Spleen (tissue), 11 donors: ENCODE results near the gene SERPINA12. TPM values are rescaled to one million over a fixed set of nuclear protein-coding genes. Genes with fewer than 3 reads are reported as not detected.

Source experiments
- DNase-seq: peaks from one replicate; pipeline ENCODE4 v3.0.0-alpha.2; 2020
- H3K27ac ChIP-seq, 8 donors: fragments of 200-600 bp; sonication (generic) in 7 of 8; 1 replicate in 4 of 8; 2 replicates in 4 of 8; pipeline versions ENCODE4 v1.5.0 to v1.8.0; 2016 to 2021; ENCODE audit warnings: inconsistent platforms in 4 of 8, mild to moderate bottlenecking in 4 of 8, moderate library complexity in 1 of 8
- H3K27me3 ChIP-seq, 7 donors: fragments of 200-600 bp; sonication (generic) in 6 of 7; replicated peaks in 1 of 7; 1 replicate in 4 of 7; 2 replicates in 3 of 7; pipeline versions ENCODE4 v1.5.0 to v1.8.0; 2016 to 2021; ENCODE audit warnings: inconsistent platforms in 3 of 7, mild to moderate bottlenecking in 1 of 7
- H3K36me3 ChIP-seq, 6 donors: fragments of 200-600 bp; sonication (generic) in 5 of 6; 1 replicate in 4 of 6; 2 replicates in 2 of 6; pipeline versions ENCODE4 v1.5.0 to v1.8.0; 2016 to 2021; ENCODE audit warnings: inconsistent platforms in 2 of 6
- H3K4me1 ChIP-seq, 6 donors: fragments of 200-600 bp; sonication (generic) in 5 of 6; 1 replicate in 3 of 6; 2 replicates in 3 of 6; pipeline versions ENCODE4 v1.5.0 to v1.8.0; 2016 to 2021; ENCODE audit warnings: inconsistent platforms in 3 of 6
- H3K4me3 ChIP-seq, 8 donors: fragments of 200-600 bp; sonication (generic) in 7 of 8; 1 replicate in 4 of 8; 2 replicates in 4 of 8; pipeline versions ENCODE4 v1.5.0 to v1.8.0; 2016 to 2021; ENCODE audit warnings: inconsistent platforms in 4 of 8, mild to moderate bottlenecking in 4 of 8, moderate library complexity in 2 of 8
- H3K9me3 ChIP-seq, 8 donors: fragments of 200-600 bp; sonication (generic) in 7 of 8; 1 replicate in 4 of 8; 2 replicates in 4 of 8; pipeline versions ENCODE4 v1.5.0 to v1.8.0; 2016 to 2021; ENCODE audit warnings: inconsistent platforms in 4 of 8
- POLR2A ChIP-seq, 3 donors: fragments of 450-650 bp; IDR thresholded peaks; one replicate each; pipeline ENCODE4 v1.5.1; 2017; ENCODE audit warnings: antibody characterized with exemption in 3 of 3, mild to moderate bottlenecking in 1 of 3
- POLR2AphosphoS5 ChIP-seq, 3 donors: sonication (generic); formaldehyde crosslinking; IDR thresholded peaks; one replicate each; pipeline ENCODE4 v1.5.1; 2017; ENCODE audit warnings: antibody characterized with exemption in 3 of 3
- WGBS, 5 donors: extraction: QIAGEN DNeasy Blood & Tissue Kit in 3 of 5; methylation state at CpG; one replicate each; pipeline versions ENCODE4 v1.1.5 to v1.1.7; 2013 to 2018; 5-methylcytosine and 5-hydroxymethylcytosine counted together
- intact Hi-C: fragments of 100-400 bp; cut with DNase I; formaldehyde crosslinking; loops from one replicate; pipeline ENCODE4 v1.15.0; 2023; ENCODE audit warnings: low total_unique reads
- polyA plus RNA-seq, 3 donors: library from polyadenylated mRNA; stranded (reverse); fragments of 200-250 nt; gene quantifications; one replicate each; pipeline ENCODE4 v1.2.1, GENCODE V29; 2013
- total RNA-seq, 7 donors: library from RNA; depleted of rRNA in 3 of 7; stranded (reverse); fragments of >200 nt in 3 of 7; fragmentation: NEBNext Ultra II Directional in 4 of 7; extraction: Animal tissue kit (Norgen Biotek cat#: 25700) in 4 of 7; gene quantifications; one replicate each; pipeline versions ENCODE4 v1.1.0 to v1.2.1, GENCODE V29; 2016 to 2021
- TF ChIP-seq, protein P1 (sequence below), 11 experiments: fragments of 200-600 bp in 7 of 11; fragments of 450-650 bp in 4 of 11; sonication (generic) in 4 of 11; IDR thresholded peaks in 8 of 11; conservative IDR thresholded peaks in 3 of 11; 1 replicate in 7 of 11; 2 replicates in 4 of 11; pipeline versions ENCODE4 v1.4.0 to v1.8.0; 2016 to 2021; ENCODE audit warnings: antibody characterized with exemption in 11 of 11, inconsistent platforms in 4 of 11, mild to moderate bottlenecking in 1 of 11
- donor health status: healthy with polysubstance abuse.
- donor health status: DM: no; HTN: no; CAD: no; lungs with moderate emphysema.
- donor health status: DM: no; HTN: no; CAD: no.
- donor health status: Bipolar disorder and iron deficiency.
- donor health status: healthy.
- donor health status: DM: no; HTN: no; CAD: no.
- donor health status: DM: yes; HTN: yes; CAD: no.

The SERPINA12 gene
- total and polyA plus RNA-seq, 10 donors, result not detected

GRCh38 chr14:94547726-94548125 is 38.5 kb upstream of the SERPINA12 start:
- intact Hi-C loops, result loop anchor here (5.0 kb wide), 1 partner anchor 125 kb away; no protein-coding TSS in a partner anchor

GRCh38 chr14:94547151-94547680 is 37.9 kb upstream of the SERPINA12 start:
- no peak overlapping the region for H3K27ac ChIP-seq
- H3K36me3 ChIP-seq, result no peaks in the 10 kb centered on the region
- H3K4me3 ChIP-seq, result no peak overlapping the region
- no peak for DNase-seq
- H3K9me3 ChIP-seq, result peaks cover 0 to 19% (median 9%) of the 10 kb centered on the region in 8 donors
- peaks cover 0 to 33% (median 0%) of the 10 kb centered on the region in 7 donors for H3K27me3 ChIP-seq
- no peak for TF ChIP-seq POLR2AphosphoS5 (IDR thresholded peaks at IDR 0.05)
- no peak for TF ChIP-seq POLR2A (IDR thresholded peaks at IDR 0.05)
- TF ChIP-seq, protein P1, sequence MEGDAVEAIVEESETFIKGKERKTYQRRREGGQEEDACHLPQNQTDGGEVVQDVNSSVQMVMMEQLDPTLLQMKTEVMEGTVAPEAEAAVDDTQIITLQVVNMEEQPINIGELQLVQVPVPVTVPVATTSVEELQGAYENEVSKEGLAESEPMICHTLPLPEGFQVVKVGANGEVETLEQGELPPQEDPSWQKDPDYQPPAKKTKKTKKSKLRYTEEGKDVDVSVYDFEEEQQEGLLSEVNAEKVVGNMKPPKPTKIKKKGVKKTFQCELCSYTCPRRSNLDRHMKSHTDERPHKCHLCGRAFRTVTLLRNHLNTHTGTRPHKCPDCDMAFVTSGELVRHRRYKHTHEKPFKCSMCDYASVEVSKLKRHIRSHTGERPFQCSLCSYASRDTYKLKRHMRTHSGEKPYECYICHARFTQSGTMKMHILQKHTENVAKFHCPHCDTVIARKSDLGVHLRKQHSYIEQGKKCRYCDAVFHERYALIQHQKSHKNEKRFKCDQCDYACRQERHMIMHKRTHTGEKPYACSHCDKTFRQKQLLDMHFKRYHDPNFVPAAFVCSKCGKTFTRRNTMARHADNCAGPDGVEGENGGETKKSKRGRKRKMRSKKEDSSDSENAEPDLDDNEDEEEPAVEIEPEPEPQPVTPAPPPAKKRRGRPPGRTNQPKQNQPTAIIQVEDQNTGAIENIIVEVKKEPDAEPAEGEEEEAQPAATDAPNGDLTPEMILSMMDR (IDR thresholded peaks at IDR 0.05 in 8 of 11, conservative IDR thresholded peaks at IDR 0.05 in 3 of 11), result no peak
- intact Hi-C loops, result loop anchor here (5.0 kb wide), 1 partner anchor 125 kb away; no protein-coding TSS in a partner anchor
- 80 to 90% (median 86%) methylated on average over 8 of the region's 8 CpGs for WGBS, 5 donors
- H3K4me1 ChIP-seq, result peaks cover 0 to 5% (median 0%) of the 10 kb centered on the region in 6 donors

More at GRCh38 chr14:94547726-94548125, 38.5 kb upstream of the SERPINA12 start:
- Histone ChIP-seq H3K4me1 (peaks cover 0 to 5% (median 0%) of the 10 kb centered on the region in 6 donors), H3K9me3 (peaks cover 0 to 19% (median 9%) of the 10 kb centered on the region in 8 donors), H3K36me3 (no peaks in the 10 kb centered on the region), H3K27ac (no peak overlapping the region), H3K27me3 (peaks cover 0 to 33% (median 0%) of the 10 kb centered on the region in 7 donors), H3K4me3 (no peak overlapping the region)
- no peak for DNase-seq
- WGBS, 5 donors, result 59 to 94% (median 81%) methylated on average over 4 of the region's 4 CpGs
- TF ChIP-seq POLR2A (IDR thresholded peaks at IDR 0.05) (no peak), POLR2AphosphoS5 (IDR thresholded peaks at IDR 0.05) (no peak)

DNA sequence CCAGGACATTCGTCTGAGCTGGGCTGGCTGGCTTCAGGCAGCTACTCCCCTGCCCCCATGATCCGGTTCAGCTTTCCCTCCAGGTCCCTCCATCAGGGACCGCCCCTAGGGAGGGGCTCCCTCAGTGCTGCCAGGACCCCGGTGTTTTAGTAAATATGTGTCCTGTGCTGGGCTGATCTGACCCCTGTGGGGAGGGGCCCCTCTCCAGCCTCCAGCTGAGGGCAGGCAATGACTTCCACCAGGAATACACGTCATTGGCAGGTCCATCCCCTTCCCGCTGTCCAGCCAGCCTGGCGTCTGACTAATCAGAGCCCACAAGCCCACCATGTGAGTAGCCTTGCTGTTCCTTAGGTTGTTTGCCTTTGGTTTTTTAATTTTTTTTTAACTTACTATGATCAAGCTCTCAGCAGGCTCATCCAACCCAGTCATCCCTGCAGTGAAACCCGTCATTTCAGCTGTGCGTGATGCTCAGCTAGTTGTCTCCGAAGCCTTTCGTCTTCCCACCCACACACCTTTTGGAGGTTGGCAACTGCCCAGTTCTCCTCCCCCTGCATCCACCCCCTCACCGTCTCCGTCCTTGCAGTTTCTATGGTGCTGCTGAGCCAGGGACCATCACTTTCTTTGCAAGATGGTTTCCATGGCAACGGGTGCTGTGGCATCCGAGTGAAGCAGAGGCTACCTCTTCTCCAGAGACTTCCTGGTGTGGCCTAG is 36.0 kb upstream of the SERPINA12 start:
- 58 to 69% (median 66%) methylated on average over 15 of the region's 15 CpGs for WGBS, 5 donors
- Histone ChIP-seq H3K36me3 (no peaks in the 10 kb centered on the region), H3K9me3 (peaks cover 0 to 19% (median 9%) of the 10 kb centered on the region in 8 donors), H3K27me3 (peaks cover 0 to 32% (median 0%) of the 10 kb centered on the region in 7 donors), H3K4me1 (peaks cover 0 to 5% (median under 1%) of the 10 kb centered on the region in 6 donors), H3K4me3 (no peak overlapping the region), H3K27ac (no peak overlapping the region)
- TF ChIP-seq, protein P1 (IDR thresholded peaks at IDR 0.05 in 8 of 11, conservative IDR thresholded peaks at IDR 0.05 in 3 of 11), result no peak
- TF ChIP-seq POLR2A (IDR thresholded peaks at IDR 0.05), result no peak
- TF ChIP-seq POLR2AphosphoS5 (IDR thresholded peaks at IDR 0.05), result no peak
- intact Hi-C loops, result loop anchor here (5.0 kb wide), 1 partner anchor 123 kb away; no protein-coding TSS in a partner anchor
- no peak for DNase-seq

GRCh38 chr14:94544726-94545125 is 35.5 kb upstream of the SERPINA12 start:
- no peak for DNase-seq
- no peak overlapping the region for H3K27ac ChIP-seq
- no peak overlapping the region for H3K4me3 ChIP-seq
- peaks cover 0 to 26% (median 0%) of the 10 kb centered on the region in 7 donors for H3K27me3 ChIP-seq
- H3K4me1 ChIP-seq, result peaks cover 0 to 8% (median 2%) of the 10 kb centered on the region in 6 donors
- H3K36me3 ChIP-seq, result no peaks in the 10 kb centered on the region
- TF ChIP-seq POLR2A (IDR thresholded peaks at IDR 0.05), result no peak
- no peak for TF ChIP-seq POLR2AphosphoS5 (IDR thresholded peaks at IDR 0.05)
- TF ChIP-seq, protein P1 (IDR thresholded peaks at IDR 0.05 in 8 of 11, conservative IDR thresholded peaks at IDR 0.05 in 3 of 11), result no peak
- WGBS, 5 donors, result 56 to 68% (median 62%) methylated on average over 7 of the region's 7 CpGs
- peaks cover 0 to 19% (median 9%) of the 10 kb centered on the region in 8 donors for H3K9me3 ChIP-seq
- intact Hi-C loops, result loop anchor here (5.0 kb wide), 1 partner anchor 122 kb away; no protein-coding TSS in a partner anchor
